Measurements from ENCODE around the gene DOK6.

DNA sequence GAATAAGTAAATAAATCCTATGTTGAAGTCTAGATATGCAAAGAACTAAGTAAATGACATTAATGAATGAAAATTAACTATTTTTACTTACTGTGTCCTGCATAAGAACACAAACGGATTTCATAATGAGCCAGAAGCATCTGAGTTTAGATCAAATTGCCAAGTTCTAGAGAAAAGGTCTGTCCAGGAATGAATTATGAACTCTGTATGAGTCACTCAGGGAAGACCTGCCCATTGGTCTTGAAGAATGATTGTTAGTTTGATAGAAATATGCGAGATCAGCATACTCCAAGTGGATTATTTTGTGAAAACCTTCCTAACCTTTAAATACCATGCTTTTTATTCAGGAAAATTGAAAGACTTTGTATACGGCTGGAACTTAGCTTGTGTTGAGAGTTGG is 189.5 kb downstream of the DOK6 start:
- TF ChIP-seq POLR2A (IDR thresholded peaks at IDR 0.05; ENCODE audit: low read length) (no peak), GATA1 (IDR thresholded peaks at IDR 0.05; ENCODE audit: low read depth, low read length) (no peak)

Measured in erythroblast (primary cell).